Measurements from ENCODE around the gene DLG2. TPM values are rescaled to one million over a fixed set of nuclear protein-coding genes. Genes with fewer than 3 reads are reported as not detected.
A peak's percentile ranks its signal among the peaks of the same experiment; 100 is the strongest.

Gene DLG2
- total and polyA plus RNA-seq, 4 donors, result 1.3 to 23.3 (median 10.9) TPM

- no peak for ATAC-seq (ENCODE audit: low FRiP score)
- intact Hi-C loops (cut with DNase I), result loop anchor here (10.0 kb wide), 3 partner anchors 593 to 1143 kb away; partner anchors contain the start of genes DDIAS (in 2 of the 2) and PRCP (in 2 of the 2)
- WGBS, 2 donors, result 24 to 29% methylated on average over 5 of the region's 5 CpGs
Measured at GRCh38 chr11:83827940-83828554, 1799.1 kb downstream of the DLG2 start.

GRCh38 chr11:83827520-83827919 is 1799.6 kb downstream of the DLG2 start:
- intact Hi-C loops (cut with DNase I), result loop anchor here (10.0 kb wide), 3 partner anchors 593 to 1143 kb away; partner anchors contain the start of genes DDIAS (in 2 of the 2) and PRCP (in 2 of the 2)
- no peak overlapping the region for H3K4me3 ChIP-seq (ENCODE audit: low read length in 2 of 2)
- no peaks in the 10 kb centered on the region for H3K36me3 ChIP-seq (ENCODE audit: control insufficient read depth in 1 of 2, insufficient read depth in 2 of 2, low read length in 1 of 2)
- H3K4me1 ChIP-seq (ENCODE audit: control insufficient read depth in 1 of 2, insufficient read depth in 2 of 2, low read length in 2 of 2), result no peaks in the 10 kb centered on the region
- H3K9me3 ChIP-seq (ENCODE audit: control insufficient read depth, low read length), result no peaks in the 10 kb centered on the region
- no peaks in the 10 kb centered on the region for H3K27me3 ChIP-seq (ENCODE audit: control insufficient read depth in 1 of 2, insufficient read depth in 2 of 2, low read length in 1 of 2)
- DNase-seq, result no peak
- no peak for ATAC-seq (ENCODE audit: low FRiP score)
- H3K27ac ChIP-seq (ENCODE audit: low read depth in 1 of 2, low read length in 2 of 2), result no peak overlapping the region
- 54 to 55% methylated on average over 3 of the region's 3 CpGs for WGBS, 2 donors

More at GRCh38 chr11:83827940-83828554, 1799.1 kb downstream of the DLG2 start:
- Histone ChIP-seq H3K27ac (ENCODE audit: low read depth in 1 of 2, low read length in 2 of 2) (no peak overlapping the region), H3K4me3 (ENCODE audit: low read length in 2 of 2) (peak overlapping the region in 1 of 2 donors; percentile 41), H3K4me1 (ENCODE audit: control insufficient read depth in 1 of 2, insufficient read depth in 2 of 2, low read length in 2 of 2) (no peaks in the 10 kb centered on the region), H3K27me3 (ENCODE audit: control insufficient read depth in 1 of 2, insufficient read depth in 2 of 2, low read length in 1 of 2) (no peaks in the 10 kb centered on the region), H3K36me3 (ENCODE audit: control insufficient read depth in 1 of 2, insufficient read depth in 2 of 2, low read length in 1 of 2) (no peaks in the 10 kb centered on the region), H3K9me3 (ENCODE audit: control insufficient read depth, low read length) (no peaks in the 10 kb centered on the region)
- DNase-seq, result no peak

GRCh38 chr11:83826078-83826477 is 1801.1 kb downstream of the DLG2 start:
- Histone ChIP-seq H3K4me3 (ENCODE audit: low read length in 2 of 2) (no peak overlapping the region), H3K27ac (ENCODE audit: low read depth in 1 of 2, low read length in 2 of 2) (no peak overlapping the region), H3K9me3 (ENCODE audit: control insufficient read depth, low read length) (no peaks in the 10 kb centered on the region), H3K27me3 (ENCODE audit: control insufficient read depth in 1 of 2, insufficient read depth in 2 of 2, low read length in 1 of 2) (no peaks in the 10 kb centered on the region), H3K36me3 (ENCODE audit: control insufficient read depth in 1 of 2, insufficient read depth in 2 of 2, low read length in 1 of 2) (no peaks in the 10 kb centered on the region), H3K4me1 (ENCODE audit: control insufficient read depth in 1 of 2, insufficient read depth in 2 of 2, low read length in 2 of 2) (no peaks in the 10 kb centered on the region)
- intact Hi-C loops (cut with DNase I), result loop anchor here (10.0 kb wide), 3 partner anchors 591 to 1141 kb away; partner anchors contain the start of genes DDIAS (in 2 of the 2) and PRCP (in 2 of the 2)
- ATAC-seq (ENCODE audit: low FRiP score), result no peak
- no peak for DNase-seq

- no peaks in the 10 kb centered on the region for H3K27me3 ChIP-seq (ENCODE audit: control insufficient read depth in 1 of 2, insufficient read depth in 2 of 2, low read length in 1 of 2)
- 62 to 69% methylated on average over 7 of the region's 7 CpGs for WGBS, 2 donors
- H3K4me3 ChIP-seq (ENCODE audit: low read length in 2 of 2), result no peak overlapping the region
- H3K27ac ChIP-seq (ENCODE audit: low read depth in 1 of 2, low read length in 2 of 2), result no peak overlapping the region
- no peaks in the 10 kb centered on the region for H3K9me3 ChIP-seq (ENCODE audit: control insufficient read depth, low read length)
- DNase-seq (no peak), ATAC-seq (ENCODE audit: low FRiP score) (no peak)
- intact Hi-C loops (cut with DNase I), result loop anchor here (5.0 to 10.0 kb wide), 4 partner anchors 531 to 1139 kb away; partner anchors contain the start of genes DDIAS (in 2 of the 2) and PRCP (in 2 of the 2)
- H3K4me1 ChIP-seq (ENCODE audit: control insufficient read depth in 1 of 2, insufficient read depth in 2 of 2, low read length in 2 of 2), result no peaks in the 10 kb centered on the region
- H3K36me3 ChIP-seq (ENCODE audit: control insufficient read depth in 1 of 2, insufficient read depth in 2 of 2, low read length in 1 of 2), result no peaks in the 10 kb centered on the region
Measured at GRCh38 chr11:83823461-83824025, 1803.6 kb downstream of the DLG2 start.

- H3K4me1 ChIP-seq (ENCODE audit: control insufficient read depth in 1 of 2, insufficient read depth in 2 of 2, low read length in 2 of 2), result no peaks in the 10 kb centered on the region
- no peak for DNase-seq
- 12 to 24% methylated on average over 2 of the region's 2 CpGs for WGBS, 2 donors
- no peaks in the 10 kb centered on the region for H3K9me3 ChIP-seq (ENCODE audit: control insufficient read depth, low read length)
- no peaks in the 10 kb centered on the region for H3K27me3 ChIP-seq (ENCODE audit: control insufficient read depth in 1 of 2, insufficient read depth in 2 of 2, low read length in 1 of 2)
- H3K27ac ChIP-seq (ENCODE audit: low read depth in 1 of 2, low read length in 2 of 2), result no peak overlapping the region
- ATAC-seq (ENCODE audit: low FRiP score), result peak; percentile 68
- H3K4me3 ChIP-seq (ENCODE audit: low read length in 2 of 2), result no peak overlapping the region
- intact Hi-C loops (cut with DNase I), result loop anchor here (5.0 to 10.0 kb wide), 6 partner anchors 523 to 1135 kb away; partner anchors contain the start of genes DDIAS (in 2 of the 2) and PRCP (in 2 of the 2)
- no peaks in the 10 kb centered on the region for H3K36me3 ChIP-seq (ENCODE audit: control insufficient read depth in 1 of 2, insufficient read depth in 2 of 2, low read length in 1 of 2)
Measured at GRCh38 chr11:83819931-83820549, 1807.1 kb downstream of the DLG2 start.

GRCh38 chr11:83818349-83818748 is 1808.8 kb downstream of the DLG2 start:
- DNase-seq (no peak), ATAC-seq (ENCODE audit: low FRiP score) (no peak)
- Histone ChIP-seq H3K27ac (ENCODE audit: low read depth in 1 of 2, low read length in 2 of 2) (no peak overlapping the region), H3K36me3 (ENCODE audit: control insufficient read depth in 1 of 2, insufficient read depth in 2 of 2, low read length in 1 of 2) (no peaks in the 10 kb centered on the region), H3K4me1 (ENCODE audit: control insufficient read depth in 1 of 2, insufficient read depth in 2 of 2, low read length in 2 of 2) (no peaks in the 10 kb centered on the region), H3K9me3 (ENCODE audit: control insufficient read depth, low read length) (no peaks in the 10 kb centered on the region), H3K27me3 (ENCODE audit: control insufficient read depth in 1 of 2, insufficient read depth in 2 of 2, low read length in 1 of 2) (no peaks in the 10 kb centered on the region), H3K4me3 (ENCODE audit: low read length in 2 of 2) (no peak overlapping the region)
- intact Hi-C loops (cut with DNase I), result loop anchor here (5.0 to 10.0 kb wide), 3 partner anchors 521 to 1134 kb away; no protein-coding TSS in a partner anchor
- 53 to 54% methylated on average over 2 of the region's 2 CpGs for WGBS, 2 donors

GRCh38 chr11:83816572-83817187 is 1810.5 kb downstream of the DLG2 start:
- Histone ChIP-seq H3K36me3 (ENCODE audit: control insufficient read depth in 1 of 2, insufficient read depth in 2 of 2, low read length in 1 of 2) (no peaks in the 10 kb centered on the region), H3K4me1 (ENCODE audit: control insufficient read depth in 1 of 2, insufficient read depth in 2 of 2, low read length in 2 of 2) (no peaks in the 10 kb centered on the region), H3K27ac (ENCODE audit: low read depth in 1 of 2, low read length in 2 of 2) (no peak overlapping the region), H3K27me3 (ENCODE audit: control insufficient read depth in 1 of 2, insufficient read depth in 2 of 2, low read length in 1 of 2) (no peaks in the 10 kb centered on the region), H3K4me3 (ENCODE audit: low read length in 2 of 2) (no peak overlapping the region), H3K9me3 (ENCODE audit: control insufficient read depth, low read length) (no peaks in the 10 kb centered on the region)
- intact Hi-C loops (cut with DNase I), result loop anchor here (5.0 to 10.0 kb wide), 3 partner anchors 519 to 1132 kb away; no protein-coding TSS in a partner anchor
- ATAC-seq (ENCODE audit: low FRiP score), result no peak
- no peak for DNase-seq
- 40 to 45% methylated on average over 2 of the region's 2 CpGs for WGBS, 2 donors

GRCh38 chr11:83815736-83816135 is 1811.4 kb downstream of the DLG2 start:
- intact Hi-C loops (cut with DNase I), result loop anchor here (5.0 to 10.0 kb wide), 3 partner anchors 518 to 1131 kb away; no protein-coding TSS in a partner anchor
- no peak for DNase-seq
- H3K27me3 ChIP-seq (ENCODE audit: control insufficient read depth in 1 of 2, insufficient read depth in 2 of 2, low read length in 1 of 2), result no peaks in the 10 kb centered on the region
- no peaks in the 10 kb centered on the region for H3K9me3 ChIP-seq (ENCODE audit: control insufficient read depth, low read length)
- 40 to 68% methylated on average over 1 of the region's 1 CpG for WGBS, 2 donors
- no peaks in the 10 kb centered on the region for H3K36me3 ChIP-seq (ENCODE audit: control insufficient read depth in 1 of 2, insufficient read depth in 2 of 2, low read length in 1 of 2)
- H3K4me3 ChIP-seq (ENCODE audit: low read length in 2 of 2), result no peak overlapping the region
- H3K4me1 ChIP-seq (ENCODE audit: control insufficient read depth in 1 of 2, insufficient read depth in 2 of 2, low read length in 2 of 2), result no peaks in the 10 kb centered on the region
- ATAC-seq (ENCODE audit: low FRiP score), result no peak
- no peak overlapping the region for H3K27ac ChIP-seq (ENCODE audit: low read depth in 1 of 2, low read length in 2 of 2)

Measured in aorta (tissue), 5 donors.